HCT116 (cell line): ENCODE results near the gene TEX48. TPM values are rescaled to one million over a fixed set of nuclear protein-coding genes. Genes with fewer than 3 reads are reported as not detected.

Experiments
- ATAC-seq: fragments of 200-7000 bp; cut with Tn5 transposase; 2 replicates; pipeline ENCODE4 v1.9.1; 2020; ENCODE audit warnings: mild to moderate bottlenecking, moderate library complexity
- BruUV-seq: library from RNA; stranded (reverse); fragments of 400-500 nt; replicated peaks from 2 replicates; lab custom pipeline; 2021; lab: Mats Ljungman, UMichigan
- CTCF ChIA-PET: fragments of 300-600 bp; sonication (Branson Sonifier 250); formaldehyde crosslinking; loops from one replicate; lab custom pipeline; 2021; ENCODE audit warnings: antibody characterized with exemption; lab: Charles Lee
- POLR2A ChIA-PET: fragments of 300-600, 350-600 bp; sonication (Branson Sonifier 250); formaldehyde crosslinking; loops from one replicate; lab custom pipeline; 2021; ENCODE audit warnings: antibody characterized with exemption; lab: Charles Lee
- RAD21 ChIA-PET, 2 experiments: fragments of 300-600 bp; sonication (Branson Sonifier 250); formaldehyde crosslinking; loops; one replicate each; lab custom pipeline; 2023; ENCODE audit warnings: low total read pairs in 2 of 2; ENCODE audit not compliant: uncharacterized antibody in 2 of 2, unreplicated experiment in 2 of 2, low non-redundant PET in 1 of 2; lab: Charles Lee
- DNase-seq: peaks from one replicate; pipeline ENCODE4 v3.0.0-alpha.2; 2010; ENCODE audit warnings: low read depth, low spot score
- H2AFZ ChIP-seq: fragments of 200-600 bp; shearing (Covaris generic), sonication (generic); 2 replicates; pipeline ENCODE4 v1.6.1; 2017; ENCODE audit warnings: low read depth, mixed run types, mixed read lengths, antibody characterized with exemption, low read length; ENCODE audit not compliant: poor library complexity, severe bottlenecking
- H3K27ac ChIP-seq: 2 replicates; pipeline ENCODE4 v1.5.1; 2012; ENCODE audit warnings: low read depth, low read length
- H3K27me3 ChIP-seq: fragments of 200-600 bp; sonication (generic); 2 replicates; pipeline ENCODE4 v1.6.1; 2016; ENCODE audit warnings: mixed run types, low read length, mixed read lengths; ENCODE audit not compliant: insufficient read depth
- H3K36me3 ChIP-seq, 2 experiments: fragments of 200-500 bp in 1 of 2; fragments of 200-600 bp in 1 of 2; sonication (Bioruptor generic) in 1 of 2; sonication (generic) in 1 of 2; 2 replicates each; pipeline versions ENCODE4 v1.5.1 to v1.6.1; 2014 to 2016; ENCODE audit warnings: low read length in 2 of 2, inconsistent platforms in 1 of 2, mixed read lengths in 1 of 2, mixed run types in 1 of 2; ENCODE audit not compliant: insufficient read depth in 2 of 2, control insufficient read depth in 1 of 2
- H3K4me1 ChIP-seq, 2 experiments: fragments of 200-600 bp in 1 of 2; sonication (generic) in 1 of 2; 2 replicates each; pipeline versions ENCODE4 v1.5.1 to v1.6.1; 2012 to 2017; ENCODE audit warnings: low read length in 2 of 2, inconsistent platforms in 1 of 2, mild to moderate bottlenecking in 1 of 2, mixed read lengths in 1 of 2, mixed run types in 1 of 2, moderate library complexity in 1 of 2; ENCODE audit not compliant: insufficient read depth in 2 of 2, control insufficient read depth in 1 of 2
- H3K4me2 ChIP-seq: fragments of 200-600 bp; sonication (generic); 2 replicates; pipeline ENCODE4 v1.6.1; 2017; ENCODE audit warnings: mixed run types, low read length, mixed read lengths
- H3K4me3 ChIP-seq, 2 experiments: fragments of 200-600 bp in 1 of 2; sonication (generic) in 1 of 2; replicated peaks in 1 of 2; 2 replicates each; pipeline ENCODE4 v1.5.1; 2011 to 2016; ENCODE audit warnings: low read length in 2 of 2, control low read depth in 1 of 2, low read depth in 1 of 2, mild to moderate bottlenecking in 1 of 2, mixed read lengths in 1 of 2, mixed run types in 1 of 2
- H3K79me2 ChIP-seq: fragments of 200-600 bp; sonication (generic); 2 replicates; pipeline ENCODE4 v1.6.1; 2017; ENCODE audit warnings: mild to moderate bottlenecking, mixed run types, low read length, moderate library complexity, mixed read lengths; ENCODE audit not compliant: insufficient read depth
- H3K9ac ChIP-seq: fragments of 200-600 bp; sonication (generic); 2 replicates; pipeline ENCODE4 v1.6.1; 2016; ENCODE audit warnings: low read length, mixed read lengths
- H3K9me2 ChIP-seq: fragments of 200-600 bp; sonication (generic), shearing (Covaris generic); 2 replicates; pipeline ENCODE4 v1.6.1; 2017; ENCODE audit warnings: mixed run types, mild to moderate bottlenecking, moderate library complexity; ENCODE audit not compliant: insufficient read depth
- H3K9me3 ChIP-seq, 2 experiments: fragments of 200-500 bp in 1 of 2; fragments of 200-600 bp in 1 of 2; sonication (Bioruptor generic) in 1 of 2; sonication (generic) in 1 of 2; 2 replicates each; pipeline ENCODE4 v1.6.1; 2014 to 2017; ENCODE audit warnings: low read length in 2 of 2, mixed read lengths in 2 of 2, inconsistent platforms in 1 of 2, low read depth in 1 of 2, mild to moderate bottlenecking in 1 of 2, mixed run types in 1 of 2, moderate library complexity in 1 of 2; ENCODE audit not compliant: control insufficient read depth in 1 of 2, insufficient read depth in 1 of 2
- H4K20me1 ChIP-seq: fragments of 200-600 bp; sonication (generic), shearing (Covaris generic); 2 replicates; pipeline ENCODE4 v1.6.1; 2017; ENCODE audit warnings: mixed run types, mild to moderate bottlenecking, moderate library complexity; ENCODE audit not compliant: insufficient read depth
- CBX3 ChIP-seq: IDR thresholded peaks from 2 replicates; pipeline ENCODE4 v1.6.1; 2012; ENCODE audit warnings: low read depth
- CEBPB ChIP-seq: IDR thresholded peaks from 2 replicates; pipeline ENCODE4 v1.6.1; 2012; ENCODE audit warnings: low read depth
- EGR1 ChIP-seq: IDR thresholded peaks from 2 replicates; pipeline ENCODE4 v1.6.1; 2012; ENCODE audit warnings: low read depth
- EZH2 ChIP-seq: fragments of 200-600 bp; sonication (generic); IDR thresholded peaks from 2 replicates; pipeline ENCODE4 v1.6.1; 2017; ENCODE audit warnings: antibody characterized with exemption, mixed run types
- FOSL1 ChIP-seq: IDR thresholded peaks from 2 replicates; pipeline ENCODE4 v1.6.1; 2012; ENCODE audit warnings: low read depth
- POLR2A ChIP-seq: IDR thresholded peaks from 2 replicates; pipeline ENCODE4 v1.7.0; 2011; ENCODE audit warnings: borderline replicate concordance; ENCODE audit not compliant: insufficient read depth, insufficient read length; ENCODE audit errors: extremely low read depth
- RAD21 ChIP-seq: IDR thresholded peaks from 2 replicates; pipeline ENCODE4 v1.6.1; 2012; ENCODE audit warnings: low read depth, mild to moderate bottlenecking
- SRF ChIP-seq: IDR thresholded peaks from 2 replicates; pipeline ENCODE4 v1.6.1; 2012; ENCODE audit warnings: low read depth
- TCF7L2 ChIP-seq: IDR thresholded peaks from 2 replicates; pipeline ENCODE4 v1.7.0; 2011; ENCODE audit warnings: borderline replicate concordance, inconsistent platforms; ENCODE audit not compliant: insufficient read depth, insufficient read length; ENCODE audit errors: extremely low read depth
- YY1 ChIP-seq: IDR thresholded peaks from 2 replicates; pipeline ENCODE4 v1.6.1; 2011; ENCODE audit warnings: low read length, low read depth, moderate library complexity, mild to moderate bottlenecking; ENCODE audit not compliant: insufficient replicate concordance; ENCODE audit errors: extremely low read depth
- ZFX ChIP-seq: fragments of 450-650 bp; IDR thresholded peaks from 2 replicates; pipeline ENCODE4 v1.6.1; 2017
- ZNF274 ChIP-seq: fragments of 200-500 bp; sonication (Bioruptor generic); IDR thresholded peaks from 2 replicates; pipeline ENCODE4 v1.6.1; 2014; ENCODE audit warnings: mild to moderate bottlenecking, low read depth, low read length, inconsistent platforms
- intact Hi-C: fragments of 100-400 bp; cut with micrococcal nuclease; formaldehyde crosslinking; loops from 2 replicates; pipeline ENCODE4 v1.10.0; 2022
- total RNA-seq: library from RNA; stranded (reverse); gene quantifications from one replicate; pipeline ENCODE4 v1.2.1, GENCODE V29; 2021; ENCODE audit not compliant: unreplicated experiment
- TF ChIP-seq, protein P1 (sequence below): IDR thresholded peaks from 2 replicates; pipeline ENCODE4 v1.6.1; 2011; ENCODE audit warnings: mild to moderate bottlenecking, low read length, moderate library complexity; ENCODE audit not compliant: insufficient replicate concordance; ENCODE audit errors: extremely low read depth
- TF ChIP-seq, protein P2 (sequence below): IDR thresholded peaks from 2 replicates; pipeline ENCODE4 v1.6.1; 2012; ENCODE audit warnings: low read depth
- TF ChIP-seq, protein P3 (sequence below): IDR thresholded peaks from 2 replicates; pipeline ENCODE4 v1.6.1; 2012

TEX48 gene
- total RNA-seq, 1 experiment from 2014 or later: not detected

DNA sequence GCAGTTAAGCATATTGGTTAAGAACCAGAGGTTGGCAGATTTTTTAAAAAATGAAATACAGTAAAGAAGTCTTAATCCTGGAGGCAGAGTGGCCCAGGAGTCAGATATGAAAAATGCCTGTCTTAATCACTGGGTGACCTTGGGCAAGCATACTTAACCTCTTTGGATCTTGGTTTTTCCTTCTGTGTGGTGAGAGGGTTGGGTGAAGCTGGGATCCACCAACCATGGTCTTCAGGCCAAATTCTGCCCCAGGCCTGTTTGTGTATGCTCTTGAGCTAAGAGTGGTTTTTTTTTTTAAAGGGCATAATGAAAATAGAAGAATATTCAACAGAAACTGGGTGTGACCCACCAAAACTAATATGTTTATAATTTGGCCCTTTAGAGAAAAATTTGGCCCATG lies 20.0 kb upstream of the TEX48 start:
- H3K27me3 ChIP-seq: no peaks in the 10 kb centered on the region
- H4K20me1 ChIP-seq: no peaks in the 10 kb centered on the region
- no peaks in the 10 kb centered on the region for H3K36me3 ChIP-seq
- no peak overlapping the region for H3K4me3 ChIP-seq
- POLR2A ChIA-PET: no interaction called here
- no peaks in the 10 kb centered on the region for H3K9me3 ChIP-seq
- CTCF ChIA-PET: no interaction called here
- no TSS peak for BruUV-seq
- no peak for ATAC-seq
- DNase-seq: no peak
- TF ChIP-seq FOSL1 (no peak), ZNF274 (no peak), SRF (no peak), ZFX (no peak), YY1 (no peak), CEBPB (no peak), EGR1 (no peak), POLR2A (no peak), EZH2 (no peak), CBX3 (no peak), RAD21 (no peak), TCF7L2 (no peak)
- TF ChIP-seq, protein P1, sequence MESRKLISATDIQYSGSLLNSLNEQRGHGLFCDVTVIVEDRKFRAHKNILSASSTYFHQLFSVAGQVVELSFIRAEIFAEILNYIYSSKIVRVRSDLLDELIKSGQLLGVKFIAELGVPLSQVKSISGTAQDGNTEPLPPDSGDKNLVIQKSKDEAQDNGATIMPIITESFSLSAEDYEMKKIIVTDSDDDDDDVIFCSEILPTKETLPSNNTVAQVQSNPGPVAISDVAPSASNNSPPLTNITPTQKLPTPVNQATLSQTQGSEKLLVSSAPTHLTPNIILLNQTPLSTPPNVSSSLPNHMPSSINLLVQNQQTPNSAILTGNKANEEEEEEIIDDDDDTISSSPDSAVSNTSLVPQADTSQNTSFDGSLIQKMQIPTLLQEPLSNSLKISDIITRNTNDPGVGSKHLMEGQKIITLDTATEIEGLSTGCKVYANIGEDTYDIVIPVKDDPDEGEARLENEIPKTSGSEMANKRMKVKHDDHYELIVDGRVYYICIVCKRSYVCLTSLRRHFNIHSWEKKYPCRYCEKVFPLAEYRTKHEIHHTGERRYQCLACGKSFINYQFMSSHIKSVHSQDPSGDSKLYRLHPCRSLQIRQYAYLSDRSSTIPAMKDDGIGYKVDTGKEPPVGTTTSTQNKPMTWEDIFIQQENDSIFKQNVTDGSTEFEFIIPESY: no peak
- TF ChIP-seq, protein P2, sequence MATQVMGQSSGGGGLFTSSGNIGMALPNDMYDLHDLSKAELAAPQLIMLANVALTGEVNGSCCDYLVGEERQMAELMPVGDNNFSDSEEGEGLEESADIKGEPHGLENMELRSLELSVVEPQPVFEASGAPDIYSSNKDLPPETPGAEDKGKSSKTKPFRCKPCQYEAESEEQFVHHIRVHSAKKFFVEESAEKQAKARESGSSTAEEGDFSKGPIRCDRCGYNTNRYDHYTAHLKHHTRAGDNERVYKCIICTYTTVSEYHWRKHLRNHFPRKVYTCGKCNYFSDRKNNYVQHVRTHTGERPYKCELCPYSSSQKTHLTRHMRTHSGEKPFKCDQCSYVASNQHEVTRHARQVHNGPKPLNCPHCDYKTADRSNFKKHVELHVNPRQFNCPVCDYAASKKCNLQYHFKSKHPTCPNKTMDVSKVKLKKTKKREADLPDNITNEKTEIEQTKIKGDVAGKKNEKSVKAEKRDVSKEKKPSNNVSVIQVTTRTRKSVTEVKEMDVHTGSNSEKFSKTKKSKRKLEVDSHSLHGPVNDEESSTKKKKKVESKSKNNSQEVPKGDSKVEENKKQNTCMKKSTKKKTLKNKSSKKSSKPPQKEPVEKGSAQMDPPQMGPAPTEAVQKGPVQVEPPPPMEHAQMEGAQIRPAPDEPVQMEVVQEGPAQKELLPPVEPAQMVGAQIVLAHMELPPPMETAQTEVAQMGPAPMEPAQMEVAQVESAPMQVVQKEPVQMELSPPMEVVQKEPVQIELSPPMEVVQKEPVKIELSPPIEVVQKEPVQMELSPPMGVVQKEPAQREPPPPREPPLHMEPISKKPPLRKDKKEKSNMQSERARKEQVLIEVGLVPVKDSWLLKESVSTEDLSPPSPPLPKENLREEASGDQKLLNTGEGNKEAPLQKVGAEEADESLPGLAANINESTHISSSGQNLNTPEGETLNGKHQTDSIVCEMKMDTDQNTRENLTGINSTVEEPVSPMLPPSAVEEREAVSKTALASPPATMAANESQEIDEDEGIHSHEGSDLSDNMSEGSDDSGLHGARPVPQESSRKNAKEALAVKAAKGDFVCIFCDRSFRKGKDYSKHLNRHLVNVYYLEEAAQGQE: no peak
- TF ChIP-seq, protein P3, sequence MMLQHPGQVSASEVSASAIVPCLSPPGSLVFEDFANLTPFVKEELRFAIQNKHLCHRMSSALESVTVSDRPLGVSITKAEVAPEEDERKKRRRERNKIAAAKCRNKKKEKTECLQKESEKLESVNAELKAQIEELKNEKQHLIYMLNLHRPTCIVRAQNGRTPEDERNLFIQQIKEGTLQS: no peak
- no peak overlapping the region for H2AFZ ChIP-seq
- RAD21 ChIA-PET: no interaction called here
- H3K27ac ChIP-seq: no peak overlapping the region
- H3K9ac ChIP-seq: no peak overlapping the region
- no peaks in the 10 kb centered on the region for H3K79me2 ChIP-seq
- no peak overlapping the region for H3K4me2 ChIP-seq
- intact Hi-C loops: no loop called here
- H3K4me1 ChIP-seq: peaks cover 0 to 10% of the 10 kb centered on the region in 2 experiments; a peak in 2 of 4 replicates
- H3K9me2 ChIP-seq: no peaks in the 10 kb centered on the region
